ENCODE data around the gene ABTB1.
"Not testable (repeated sequence)": the region's sequence is repeated elsewhere in the genome, so short reads cannot be mapped to it uniquely, and the experiment has no call there.

The ABTB1 gene

DNA sequence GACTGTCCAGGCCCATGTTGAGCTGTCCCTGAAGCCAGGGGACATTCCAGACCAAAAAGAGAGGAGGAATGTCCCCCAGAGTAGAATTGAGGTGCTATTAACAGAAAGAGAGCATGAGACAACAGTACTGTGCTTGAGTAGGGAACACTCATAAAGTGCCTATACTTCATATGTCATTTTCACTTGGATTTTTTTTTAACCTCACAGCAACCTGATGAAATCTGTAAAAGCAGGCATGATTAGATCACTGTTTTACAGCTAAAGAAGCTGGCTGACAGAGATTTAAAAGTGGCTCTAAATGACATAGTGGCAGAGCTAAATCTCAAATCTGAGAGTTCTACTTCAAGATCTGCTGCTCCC, 24.9 kb upstream of the ABTB1 start:
- ATAC-seq (ENCODE audit: low read depth), result no peak
- no peak for DNase-seq (ENCODE audit: low spot score)

DNA sequence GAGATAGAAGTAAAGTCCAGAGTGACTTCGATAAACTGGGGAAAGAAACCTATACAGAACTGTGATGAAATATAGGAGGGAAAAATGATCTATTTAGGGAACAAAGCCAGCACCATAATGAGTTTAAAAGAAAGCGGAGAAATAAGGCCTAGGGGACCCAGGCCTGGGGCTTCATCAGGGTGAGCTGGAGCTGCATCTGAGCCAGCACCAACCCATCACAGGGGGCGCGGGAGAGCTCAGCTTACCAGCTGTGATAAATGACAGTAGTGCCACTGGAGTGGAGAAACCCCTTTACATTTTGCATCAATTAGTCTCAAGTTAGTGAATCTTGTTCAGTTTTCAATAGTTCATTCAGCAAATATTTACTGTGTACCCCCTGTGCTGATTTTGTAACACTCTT, 22.5 kb upstream of the ABTB1 start:
- Histone ChIP-seq H3K4me1 (ENCODE audit: insufficient read depth, poor library complexity, severe bottlenecking) (no peaks in the 10 kb centered on the region), H3K27me3 (ENCODE audit: insufficient read depth, poor library complexity, severe bottlenecking) (no peaks in the 10 kb centered on the region), H3K4me3 (ENCODE audit: severe bottlenecking) (no peak overlapping the region), H3K36me3 (ENCODE audit: low read depth) (no peaks in the 10 kb centered on the region), H3K27ac (ENCODE audit: poor library complexity, severe bottlenecking) (no peak overlapping the region), H3K9me3 (ENCODE audit: severe bottlenecking) (no peaks in the 10 kb centered on the region)
- ATAC-seq (ENCODE audit: low read depth), result no peak
- no peak for DNase-seq (ENCODE audit: low spot score)
- no peak for TF ChIP-seq CTCF (IDR thresholded peaks at IDR 0.05; ENCODE audit: poor library complexity, severe bottlenecking)

More for the DNA sequence above, 24.9 kb upstream of the ABTB1 start:
- H3K27me3 ChIP-seq (ENCODE audit: insufficient read depth, poor library complexity, severe bottlenecking), result no peaks in the 10 kb centered on the region
- H3K9me3 ChIP-seq (ENCODE audit: severe bottlenecking), result no peaks in the 10 kb centered on the region
- H3K4me1 ChIP-seq (ENCODE audit: insufficient read depth, poor library complexity, severe bottlenecking), result no peaks in the 10 kb centered on the region
- TF ChIP-seq CTCF (IDR thresholded peaks at IDR 0.05; ENCODE audit: poor library complexity, severe bottlenecking), result no peak
- no peaks in the 10 kb centered on the region for H3K36me3 ChIP-seq (ENCODE audit: low read depth)
- no peak overlapping the region for H3K27ac ChIP-seq (ENCODE audit: poor library complexity, severe bottlenecking)
- no peak overlapping the region for H3K4me3 ChIP-seq (ENCODE audit: severe bottlenecking)

DNA sequence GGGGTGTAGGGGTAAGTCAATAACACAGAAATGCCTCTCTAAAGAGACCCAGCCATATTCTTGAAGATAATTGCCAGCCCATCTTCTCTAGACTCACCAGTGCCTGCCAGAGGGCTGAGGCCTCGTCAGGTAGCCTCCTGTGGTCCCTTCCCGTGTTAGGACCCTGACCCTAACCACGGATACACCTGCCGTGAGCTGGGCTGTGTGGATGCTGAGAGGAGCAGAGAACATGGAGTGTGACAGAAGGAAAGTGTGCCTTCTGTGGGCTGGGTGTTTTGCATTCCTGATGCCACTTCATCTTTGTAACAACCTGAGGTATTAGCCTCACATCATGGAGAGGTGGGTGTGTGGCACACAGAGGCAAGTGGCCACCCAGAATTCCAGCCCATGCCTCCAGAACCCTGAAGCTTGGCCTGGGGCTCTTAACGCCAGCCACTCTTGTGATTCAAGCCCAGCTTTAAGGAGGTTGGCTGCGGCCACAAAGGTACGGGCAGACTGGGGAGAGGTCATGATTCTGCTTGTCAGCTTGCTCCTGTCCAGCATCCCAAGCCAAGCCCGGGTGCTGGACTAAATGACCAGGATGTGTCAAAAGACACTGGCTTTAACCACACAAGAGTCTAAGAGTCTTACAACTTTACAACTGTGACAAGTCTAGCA, 21.1 kb upstream of the ABTB1 start:
- DNase-seq (ENCODE audit: low spot score) (no peak), ATAC-seq (ENCODE audit: low read depth) (no peak)
- TF ChIP-seq CTCF (IDR thresholded peaks at IDR 0.05; ENCODE audit: poor library complexity, severe bottlenecking), result no peak
- Histone ChIP-seq H3K27ac (ENCODE audit: poor library complexity, severe bottlenecking) (no peak overlapping the region), H3K4me1 (ENCODE audit: insufficient read depth, poor library complexity, severe bottlenecking) (no peaks in the 10 kb centered on the region), H3K4me3 (ENCODE audit: severe bottlenecking) (no peak overlapping the region), H3K27me3 (ENCODE audit: insufficient read depth, poor library complexity, severe bottlenecking) (no peaks in the 10 kb centered on the region), H3K36me3 (ENCODE audit: low read depth) (no peaks in the 10 kb centered on the region), H3K9me3 (ENCODE audit: severe bottlenecking) (no peaks in the 10 kb centered on the region)

- no peaks in the 10 kb centered on the region for H3K27me3 ChIP-seq (ENCODE audit: insufficient read depth, poor library complexity, severe bottlenecking)
- ATAC-seq (ENCODE audit: low read depth), result peak; percentile 68
- TF ChIP-seq CTCF (IDR thresholded peaks at IDR 0.05; ENCODE audit: poor library complexity, severe bottlenecking), result peak; percentile 73
- H3K27ac ChIP-seq (ENCODE audit: poor library complexity, severe bottlenecking), result no peak overlapping the region
- H3K4me3 ChIP-seq (ENCODE audit: severe bottlenecking), result no peak overlapping the region
- H3K4me1 ChIP-seq (ENCODE audit: insufficient read depth, poor library complexity, severe bottlenecking), result no peaks in the 10 kb centered on the region
- DNase-seq (ENCODE audit: low spot score), result no peak
- H3K36me3 ChIP-seq (ENCODE audit: low read depth), result no peaks in the 10 kb centered on the region
- no peaks in the 10 kb centered on the region for H3K9me3 ChIP-seq (ENCODE audit: severe bottlenecking)
Observed at GRCh38 chr3:127652246-127652995, 20.3 kb upstream of the ABTB1 start.

DNA sequence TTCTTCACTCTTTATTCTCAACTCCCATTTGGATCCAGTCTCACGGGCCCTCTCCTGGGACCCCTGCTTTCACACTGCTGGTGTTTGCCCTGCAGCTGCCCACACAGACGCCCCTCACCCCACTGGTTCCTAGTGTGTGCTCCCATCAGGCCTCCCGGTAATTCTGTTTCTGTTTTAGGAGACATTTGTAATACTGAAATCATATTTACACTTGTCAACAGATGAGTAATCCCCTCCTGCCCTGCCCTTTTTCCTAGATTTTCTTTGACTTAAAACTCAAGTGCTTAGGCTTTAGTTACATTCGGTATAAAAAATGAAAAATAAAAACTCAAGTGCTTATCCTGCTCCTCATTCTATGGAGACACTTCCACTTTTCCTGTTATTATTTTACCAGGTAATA, 18.4 kb upstream of the ABTB1 start:
- ATAC-seq (ENCODE audit: low read depth) (no peak), DNase-seq (ENCODE audit: low spot score) (no peak)
- no peak overlapping the region for H3K4me3 ChIP-seq (ENCODE audit: severe bottlenecking)
- no peaks in the 10 kb centered on the region for H3K36me3 ChIP-seq (ENCODE audit: low read depth)
- H3K9me3 ChIP-seq (ENCODE audit: severe bottlenecking), result no peaks in the 10 kb centered on the region
- no peak for TF ChIP-seq CTCF (IDR thresholded peaks at IDR 0.05; ENCODE audit: poor library complexity, severe bottlenecking)
- no peaks in the 10 kb centered on the region for H3K27me3 ChIP-seq (ENCODE audit: insufficient read depth, poor library complexity, severe bottlenecking)
- no peak overlapping the region for H3K27ac ChIP-seq (ENCODE audit: poor library complexity, severe bottlenecking)
- no peaks in the 10 kb centered on the region for H3K4me1 ChIP-seq (ENCODE audit: insufficient read depth, poor library complexity, severe bottlenecking)

DNA sequence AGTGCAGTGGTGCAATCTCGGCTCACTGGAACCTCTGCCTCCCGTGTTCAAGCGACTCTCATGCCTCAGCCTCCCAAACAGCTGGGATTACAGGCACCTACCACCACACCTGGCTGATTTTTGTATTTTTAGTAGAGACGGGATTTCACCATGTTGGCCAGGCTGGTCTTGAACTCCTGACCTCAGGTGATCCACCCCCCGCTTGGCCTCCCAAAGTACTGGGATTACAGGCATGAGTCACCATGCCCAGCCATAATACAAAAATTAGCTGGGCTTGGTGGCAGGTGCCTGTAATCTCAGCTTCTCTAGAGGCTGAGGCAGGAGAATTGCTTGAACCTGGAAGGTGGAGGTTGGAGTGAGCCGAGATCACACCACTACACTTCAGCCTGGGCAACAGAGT, 17.8 kb upstream of the ABTB1 start:
- not testable (repeated sequence) for H3K36me3 ChIP-seq (ENCODE audit: low read depth); H3K4me3 ChIP-seq (ENCODE audit: severe bottlenecking); H3K27ac ChIP-seq (ENCODE audit: poor library complexity, severe bottlenecking); ATAC-seq (ENCODE audit: low read depth); DNase-seq (ENCODE audit: low spot score); H3K4me1 ChIP-seq (ENCODE audit: insufficient read depth, poor library complexity, severe bottlenecking); H3K27me3 ChIP-seq (ENCODE audit: insufficient read depth, poor library complexity, severe bottlenecking); H3K9me3 ChIP-seq (ENCODE audit: severe bottlenecking)
